ENCODE measurements around the gene HPCAL1.

Gene HPCAL1

DNA sequence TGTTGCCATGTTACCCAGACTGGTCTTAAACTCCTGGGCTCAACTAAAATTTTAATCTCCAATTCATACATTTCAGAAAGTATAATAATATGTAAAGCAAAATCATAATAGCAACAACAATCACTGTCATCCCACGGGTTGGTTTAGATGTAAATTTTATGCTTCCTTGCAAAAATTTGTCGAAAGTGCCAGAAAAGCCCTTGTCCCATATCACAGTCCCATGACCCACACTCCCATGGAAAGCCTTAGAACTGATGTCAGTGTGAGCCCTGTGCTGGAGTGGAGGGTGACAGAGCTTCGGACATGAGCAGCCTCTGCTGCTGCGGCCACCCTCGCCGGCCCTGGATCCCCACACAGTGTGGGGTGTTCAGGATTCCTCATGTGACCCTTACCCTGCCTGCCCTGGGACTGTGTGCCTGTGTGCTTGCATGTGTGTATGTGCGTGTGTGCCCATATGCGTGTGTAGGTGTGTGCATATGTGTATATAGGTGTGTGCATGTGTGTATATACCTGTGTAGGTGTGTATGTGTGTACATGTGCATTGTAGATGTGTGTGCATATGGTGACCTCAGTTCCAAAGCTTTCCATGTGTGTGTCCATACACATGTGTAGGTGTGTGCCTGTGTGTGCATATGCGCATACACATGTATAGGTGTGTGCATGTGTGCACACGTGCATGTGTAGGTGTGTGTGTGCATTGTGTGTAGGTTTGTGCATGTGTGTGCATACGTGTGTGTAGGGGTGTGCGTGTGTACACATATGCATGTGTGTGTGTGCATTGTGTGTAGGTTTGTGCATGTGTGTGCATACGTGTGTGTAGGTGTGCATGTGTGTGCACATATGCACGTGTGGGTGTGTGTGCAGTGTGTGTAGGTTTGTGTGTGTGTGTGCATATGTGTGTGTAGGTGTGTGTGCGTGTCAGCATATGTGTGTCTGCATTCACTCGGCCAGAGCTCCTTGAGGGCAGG, 65.1 kb downstream of the HPCAL1 start:
- H3K4me1 Mint-ChIP-seq, result peaks cover 26 to 58% of the 10 kb centered on the region in 2 donors
- H3K27ac Mint-ChIP-seq, result no peak overlapping the region
- no peak for DNase-seq
- H3K4me3 Mint-ChIP-seq, result no peak overlapping the region
- ATAC-seq (replicated peaks), result no peak
- peaks cover 0 to 8% of the 10 kb centered on the region in 2 donors for H3K36me3 Mint-ChIP-seq
- H3K27me3 Mint-ChIP-seq, result no peaks in the 10 kb centered on the region
- no peaks in the 10 kb centered on the region for H3K9me3 Mint-ChIP-seq

- Mint-ChIP-seq H3K4me1 (peaks cover 31 to 65% of the 10 kb centered on the region in 2 donors), H3K4me3 (no peak overlapping the region), H3K36me3 (peaks cover 0 to 11% of the 10 kb centered on the region in 2 donors), H3K27ac (no peak overlapping the region), H3K9me3 (no peaks in the 10 kb centered on the region), H3K27me3 (no peaks in the 10 kb centered on the region)
- no peak for DNase-seq
- no peak for ATAC-seq (replicated peaks)
These were observed 66.0 kb downstream of the HPCAL1 start for GRCh38 chr2:10368491-10369231.

DNA sequence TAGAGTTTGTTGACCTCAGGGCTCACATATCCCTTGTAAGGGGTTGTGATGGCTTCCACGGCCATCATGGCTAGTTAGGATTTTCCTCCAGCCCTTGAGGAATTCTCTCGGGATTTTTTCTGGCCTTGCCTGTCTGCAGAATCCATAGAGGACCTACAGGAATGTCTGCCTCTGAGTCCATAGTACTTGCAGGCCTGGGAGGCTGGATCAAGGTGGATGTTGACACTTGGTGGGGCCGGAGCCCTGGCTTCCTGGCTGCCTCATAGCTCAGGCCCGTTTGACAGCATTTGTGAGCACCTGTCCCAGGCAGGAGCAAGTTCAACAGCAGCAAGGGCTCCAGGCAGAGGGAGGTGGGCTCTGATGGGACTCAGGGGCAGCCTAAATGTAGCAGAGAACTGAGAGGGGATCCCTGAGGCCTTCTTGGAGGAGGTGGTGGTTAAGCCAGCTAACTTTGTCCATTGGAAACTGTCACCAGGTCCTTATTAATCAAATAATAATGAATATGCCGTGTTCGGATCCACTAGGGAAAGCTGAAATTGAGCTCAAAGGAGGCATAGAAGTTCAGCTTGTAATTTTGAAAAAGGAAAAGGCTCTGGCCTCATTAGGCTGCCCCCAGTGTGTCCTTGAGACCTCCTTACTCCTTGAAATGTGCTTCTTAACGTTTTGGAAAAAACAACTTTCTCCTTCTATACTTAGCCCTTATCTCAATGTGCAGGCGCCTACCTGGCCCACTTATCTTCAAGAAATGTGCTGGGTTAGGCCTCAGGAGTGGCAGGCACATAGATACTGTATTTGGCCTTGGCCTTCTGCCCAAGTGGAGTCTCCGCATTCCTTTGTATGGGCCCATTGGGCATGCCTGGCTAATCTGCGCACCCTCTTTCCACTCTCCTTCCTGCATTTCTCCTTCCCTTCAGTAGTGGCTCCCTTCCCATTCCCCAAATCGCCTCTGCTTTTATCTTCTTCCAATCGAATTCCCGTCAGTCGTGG, 66.9 kb downstream of the HPCAL1 start:
- H3K4me3 Mint-ChIP-seq, result no peak overlapping the region
- H3K9me3 Mint-ChIP-seq, result no peaks in the 10 kb centered on the region
- H3K27me3 Mint-ChIP-seq, result no peaks in the 10 kb centered on the region
- no peak overlapping the region for H3K27ac Mint-ChIP-seq
- peaks cover 35 to 74% of the 10 kb centered on the region in 2 donors for H3K4me1 Mint-ChIP-seq
- ATAC-seq (replicated peaks), result no peak
- DNase-seq, result no peak
- H3K36me3 Mint-ChIP-seq, result peaks cover 0 to 11% of the 10 kb centered on the region in 2 donors

DNA sequence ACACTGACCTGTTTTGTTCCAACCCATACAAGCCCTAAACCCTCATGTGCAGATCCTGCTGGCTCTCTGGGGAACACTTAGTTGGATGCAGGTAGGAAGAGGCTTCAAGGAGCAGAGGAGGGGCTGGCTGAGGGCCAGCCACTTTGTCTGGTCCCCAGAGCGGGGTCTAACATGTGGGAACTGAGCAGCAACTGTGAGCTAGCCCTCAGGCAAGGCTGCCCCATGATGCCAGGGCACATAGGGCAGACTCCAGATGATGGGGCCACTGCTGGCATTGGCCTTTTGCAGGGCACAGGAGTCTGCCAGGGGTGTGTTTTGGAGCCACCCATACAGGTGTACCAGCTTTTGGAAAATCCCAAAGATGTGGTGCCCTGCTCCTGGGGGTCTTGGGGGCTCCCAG, 67.7 kb downstream of the HPCAL1 start:
- Mint-ChIP-seq H3K4me1 (peaks cover 37 to 75% of the 10 kb centered on the region in 2 donors), H3K4me3 (no peak overlapping the region), H3K36me3 (peaks cover 0 to 11% of the 10 kb centered on the region in 2 donors), H3K27me3 (no peaks in the 10 kb centered on the region), H3K9me3 (no peaks in the 10 kb centered on the region), H3K27ac (no peak overlapping the region)
- no peak for ATAC-seq (replicated peaks)
- DNase-seq, result no peak

- no peak for ATAC-seq (replicated peaks)
- Mint-ChIP-seq H3K4me3 (no peak overlapping the region), H3K27me3 (no peaks in the 10 kb centered on the region), H3K27ac (no peak overlapping the region), H3K36me3 (peaks cover 0 to 8% of the 10 kb centered on the region in 2 donors), H3K4me1 (peaks cover 42 to 80% of the 10 kb centered on the region in 2 donors), H3K9me3 (no peaks in the 10 kb centered on the region)
- no peak for DNase-seq
These were observed 68.2 kb downstream of the HPCAL1 start for GRCh38 chr2:10370895-10371294.

DNA sequence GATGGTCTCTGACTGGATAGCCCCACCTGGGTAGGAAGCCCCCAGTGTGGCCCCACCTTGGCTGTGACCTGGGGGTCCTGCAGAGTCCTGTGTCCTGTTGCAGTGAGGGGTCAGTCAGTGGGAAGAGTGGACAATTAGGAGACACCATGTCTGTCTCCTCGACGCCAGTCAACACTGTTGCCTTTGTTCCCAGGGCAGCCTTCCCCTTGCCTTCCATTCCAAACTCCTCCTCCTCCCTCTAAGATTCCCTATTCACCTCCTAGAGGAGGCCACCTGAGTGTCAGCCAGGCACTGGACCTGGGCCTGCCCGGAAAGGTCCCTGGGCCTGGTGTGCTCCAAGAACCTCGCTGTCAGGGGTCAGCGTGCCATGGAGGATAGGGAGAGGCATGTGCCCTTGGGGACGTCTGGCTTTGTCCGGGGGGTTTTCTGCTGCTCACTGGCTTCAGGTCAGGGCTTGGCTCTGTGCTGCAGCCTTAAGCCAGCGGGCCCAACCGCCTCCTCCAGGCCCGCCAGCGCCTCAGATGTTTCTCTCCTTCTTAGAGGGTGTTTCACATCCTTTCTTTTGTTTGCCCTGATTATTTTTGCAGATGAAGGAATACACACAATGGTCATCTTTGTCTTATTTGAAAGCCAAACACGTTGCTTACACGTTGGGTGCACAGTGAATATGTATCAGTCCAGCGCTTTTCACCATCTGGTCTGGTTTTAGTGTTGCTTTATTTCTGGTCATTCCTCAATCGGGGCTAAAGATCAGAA, 68.9 kb downstream of the HPCAL1 start:
- DNase-seq, result no peak
- H3K4me1 Mint-ChIP-seq, result peaks cover 42 to 83% of the 10 kb centered on the region in 2 donors

GRCh38 chr2:10372203-10372861, 69.6 kb downstream of the HPCAL1 start:
- H3K4me1 Mint-ChIP-seq, result peaks cover 44 to 82% of the 10 kb centered on the region in 2 donors
- H3K27me3 Mint-ChIP-seq, result no peaks in the 10 kb centered on the region
- no peak overlapping the region for H3K4me3 Mint-ChIP-seq
- no peak for DNase-seq
- H3K36me3 Mint-ChIP-seq, result peaks cover 0 to 7% of the 10 kb centered on the region in 2 donors
- H3K9me3 Mint-ChIP-seq, result no peaks in the 10 kb centered on the region
- H3K27ac Mint-ChIP-seq, result no peak overlapping the region
- no peak for ATAC-seq (replicated peaks)

More for the DNA sequence above, 68.9 kb downstream of the HPCAL1 start:
- no peak overlapping the region for H3K27ac Mint-ChIP-seq
- H3K4me3 Mint-ChIP-seq, result no peak overlapping the region
- no peaks in the 10 kb centered on the region for H3K9me3 Mint-ChIP-seq
- no peaks in the 10 kb centered on the region for H3K27me3 Mint-ChIP-seq
- no peak for ATAC-seq (replicated peaks)
- H3K36me3 Mint-ChIP-seq, result peaks cover 0 to 7% of the 10 kb centered on the region in 2 donors

- H3K36me3 Mint-ChIP-seq, result peaks cover 0 to 7% of the 10 kb centered on the region in 2 donors
- no peak for DNase-seq
- H3K4me1 Mint-ChIP-seq, result peaks cover 45 to 82% of the 10 kb centered on the region in 2 donors
- no peaks in the 10 kb centered on the region for H3K9me3 Mint-ChIP-seq
- H3K4me3 Mint-ChIP-seq, result no peak overlapping the region
- H3K27ac Mint-ChIP-seq, result peak overlapping the region; percentile 49
- ATAC-seq (replicated peaks), result no peak
- H3K27me3 Mint-ChIP-seq, result no peaks in the 10 kb centered on the region
These were observed 70.1 kb downstream of the HPCAL1 start for GRCh38 chr2:10372862-10373240.

DNA sequence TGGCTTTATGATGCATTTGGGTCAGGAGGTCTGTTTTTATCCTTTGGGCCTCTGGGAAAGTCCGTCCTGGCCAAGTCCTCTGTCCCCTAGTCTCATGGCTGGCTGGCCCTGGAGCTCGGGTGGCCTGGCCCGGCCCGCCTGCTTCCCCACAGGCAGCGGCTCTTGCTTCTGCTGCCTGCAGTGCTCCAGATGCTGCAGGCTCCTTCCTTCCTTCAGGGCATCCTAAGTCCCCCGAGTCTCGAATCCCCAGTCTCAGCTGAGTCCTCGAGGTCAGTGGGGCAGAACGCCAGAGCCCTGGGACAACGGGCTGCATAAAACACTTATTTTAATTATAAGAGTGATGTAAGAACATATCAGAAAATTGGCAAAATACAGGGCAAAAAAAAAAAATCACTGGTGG, 71.2 kb downstream of the HPCAL1 start:
- H3K27ac Mint-ChIP-seq, result no peak overlapping the region
- DNase-seq, result no peak
- ATAC-seq (replicated peaks), result no peak
- peaks cover 52 to 88% of the 10 kb centered on the region in 2 donors for H3K4me1 Mint-ChIP-seq
- no peaks in the 10 kb centered on the region for H3K9me3 Mint-ChIP-seq
- no peak overlapping the region for H3K4me3 Mint-ChIP-seq
- no peaks in the 10 kb centered on the region for H3K27me3 Mint-ChIP-seq
- peaks cover 0 to 6% of the 10 kb centered on the region in 2 donors for H3K36me3 Mint-ChIP-seq

DNA sequence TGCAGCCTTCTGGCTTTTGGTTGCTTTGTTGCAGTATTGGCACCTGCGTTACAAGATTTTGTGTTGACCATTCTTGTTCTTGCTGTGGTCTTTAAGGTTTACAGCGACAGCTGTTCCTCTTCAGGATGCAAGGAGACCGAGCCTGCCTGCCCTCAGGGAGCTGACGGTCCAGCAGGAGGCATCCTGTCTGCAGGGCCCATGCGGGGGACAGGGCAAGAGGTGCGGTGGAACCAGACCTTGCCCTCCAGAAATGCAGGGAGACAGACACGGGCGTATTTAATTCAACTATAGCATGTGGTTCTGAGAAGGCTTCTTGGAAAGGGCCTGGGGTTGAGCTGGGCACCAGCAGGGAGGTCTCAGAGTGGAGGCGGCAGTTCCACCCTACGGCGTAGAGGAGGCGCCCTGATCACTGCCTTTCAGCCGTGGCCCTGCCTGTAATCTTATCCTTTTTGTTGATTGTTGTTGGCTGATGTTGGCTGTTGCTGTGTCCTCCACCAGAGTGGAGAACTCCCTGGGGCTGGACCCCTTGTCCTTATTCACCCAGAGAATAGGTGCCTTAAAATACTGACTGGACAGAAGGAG, 71.7 kb downstream of the HPCAL1 start:
- no peak for DNase-seq
- Mint-ChIP-seq H3K9me3 (no peaks in the 10 kb centered on the region), H3K4me3 (peak overlapping the region in 1 of 2 donors; percentile 44), H3K36me3 (peaks cover 0 to 6% of the 10 kb centered on the region in 2 donors), H3K27me3 (no peaks in the 10 kb centered on the region), H3K4me1 (peaks cover 56 to 89% of the 10 kb centered on the region in 2 donors), H3K27ac (peak overlapping the region; percentile 22)
- ATAC-seq (replicated peaks), result no peak

DNA sequence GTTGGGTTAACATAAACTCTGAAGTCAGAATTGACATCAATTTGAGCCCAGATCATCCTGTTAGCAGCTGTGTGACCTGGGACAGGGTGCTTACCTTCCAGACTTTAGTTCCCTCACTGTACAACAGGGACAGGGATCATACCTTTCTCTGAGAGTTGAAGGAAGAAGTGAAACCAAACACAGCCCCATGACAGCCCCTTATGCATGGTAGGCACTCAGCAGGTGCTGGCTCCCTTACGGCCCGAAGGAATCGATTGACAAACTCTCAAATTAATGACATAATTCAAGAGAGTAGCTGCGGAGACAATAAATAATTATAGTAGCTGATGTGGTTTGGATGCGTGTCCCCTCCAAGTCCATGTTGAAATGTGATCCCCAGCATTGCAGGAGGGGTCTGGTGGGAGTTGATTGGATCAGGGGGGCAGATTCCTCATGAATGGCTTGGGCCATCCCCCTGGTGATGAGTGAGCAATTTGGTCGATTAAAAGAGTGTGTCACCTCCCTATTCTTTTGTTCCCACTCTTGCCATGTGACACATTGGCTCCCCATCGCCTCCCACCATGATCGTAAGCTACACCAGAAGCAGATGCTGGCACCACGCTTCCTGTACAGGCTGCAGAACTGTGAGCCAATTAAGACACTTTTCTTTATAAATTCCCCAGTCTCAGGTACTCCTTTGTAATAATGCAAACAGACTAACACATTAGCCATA, 73.0 kb downstream of the HPCAL1 start:
- Mint-ChIP-seq H3K4me1 (peaks cover 62 to 90% of the 10 kb centered on the region in 2 donors), H3K36me3 (peaks cover 0 to 3% of the 10 kb centered on the region in 2 donors)

More for the DNA sequence above, 73.0 kb downstream of the HPCAL1 start:
- ATAC-seq (replicated peaks) (peak; percentile 69 to 76), DNase-seq (peak; percentile 35)
- H3K27me3 Mint-ChIP-seq, result no peaks in the 10 kb centered on the region
- no peaks in the 10 kb centered on the region for H3K9me3 Mint-ChIP-seq
- peak overlapping the region; percentile 1 to 68 for H3K4me3 Mint-ChIP-seq
- H3K27ac Mint-ChIP-seq, result peak overlapping the region; percentile 48
